Astrocyte of the cerebellum (primary cell): ENCODE measurements around the gene POU3F4.

Source experiments
- DNase-seq: peaks from one replicate; pipeline ENCODE4 v3.0.0-alpha.2; 2011; ENCODE audit warnings: low read depth
- H3K4me3 ChIP-seq: 2 replicates; pipeline ENCODE4 v1.5.1; 2011; ENCODE audit warnings: mild to moderate bottlenecking, low read depth, low read length, moderate library complexity
- in situ Hi-C: cut with HindIII; loops from 2 replicates; pipeline ENCODE4 v1.10.0; 2017; ENCODE audit warnings: low sequenced_read_pairs
- TF ChIP-seq, protein P1 (sequence below): IDR thresholded peaks from 2 replicates; pipeline ENCODE4 v1.5.1; 2012; ENCODE audit warnings: low read length, low read depth, moderate library complexity, mild to moderate bottlenecking; ENCODE audit errors: missing control alignments

Gene POU3F4

DNA sequence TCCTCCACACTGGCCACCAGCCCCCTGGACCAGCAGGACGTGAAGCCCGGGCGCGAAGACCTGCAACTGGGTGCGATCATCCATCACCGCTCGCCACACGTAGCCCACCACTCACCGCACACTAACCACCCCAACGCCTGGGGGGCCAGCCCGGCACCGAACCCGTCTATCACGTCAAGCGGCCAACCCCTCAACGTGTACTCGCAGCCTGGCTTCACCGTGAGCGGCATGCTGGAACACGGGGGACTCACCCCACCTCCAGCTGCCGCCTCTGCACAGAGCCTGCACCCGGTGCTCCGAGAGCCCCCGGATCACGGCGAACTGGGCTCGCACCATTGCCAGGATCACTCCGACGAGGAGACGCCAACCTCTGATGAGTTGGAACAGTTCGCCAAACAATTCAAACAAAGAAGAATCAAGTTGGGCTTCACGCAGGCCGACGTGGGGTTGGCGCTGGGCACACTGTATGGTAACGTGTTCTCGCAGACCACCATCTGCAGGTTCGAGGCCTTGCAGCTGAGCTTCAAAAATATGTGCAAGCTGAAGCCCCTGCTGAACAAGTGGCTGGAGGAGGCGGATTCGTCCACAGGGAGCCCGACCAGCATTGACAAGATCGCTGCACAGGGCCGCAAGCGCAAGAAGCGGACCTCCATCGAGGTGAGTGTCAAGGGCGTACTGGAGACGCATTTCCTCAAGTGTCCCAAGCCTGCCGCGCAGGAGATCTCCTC is 600 bp downstream of the POU3F4 start:
- TF ChIP-seq, protein P1, sequence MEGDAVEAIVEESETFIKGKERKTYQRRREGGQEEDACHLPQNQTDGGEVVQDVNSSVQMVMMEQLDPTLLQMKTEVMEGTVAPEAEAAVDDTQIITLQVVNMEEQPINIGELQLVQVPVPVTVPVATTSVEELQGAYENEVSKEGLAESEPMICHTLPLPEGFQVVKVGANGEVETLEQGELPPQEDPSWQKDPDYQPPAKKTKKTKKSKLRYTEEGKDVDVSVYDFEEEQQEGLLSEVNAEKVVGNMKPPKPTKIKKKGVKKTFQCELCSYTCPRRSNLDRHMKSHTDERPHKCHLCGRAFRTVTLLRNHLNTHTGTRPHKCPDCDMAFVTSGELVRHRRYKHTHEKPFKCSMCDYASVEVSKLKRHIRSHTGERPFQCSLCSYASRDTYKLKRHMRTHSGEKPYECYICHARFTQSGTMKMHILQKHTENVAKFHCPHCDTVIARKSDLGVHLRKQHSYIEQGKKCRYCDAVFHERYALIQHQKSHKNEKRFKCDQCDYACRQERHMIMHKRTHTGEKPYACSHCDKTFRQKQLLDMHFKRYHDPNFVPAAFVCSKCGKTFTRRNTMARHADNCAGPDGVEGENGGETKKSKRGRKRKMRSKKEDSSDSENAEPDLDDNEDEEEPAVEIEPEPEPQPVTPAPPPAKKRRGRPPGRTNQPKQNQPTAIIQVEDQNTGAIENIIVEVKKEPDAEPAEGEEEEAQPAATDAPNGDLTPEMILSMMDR, result no peak
- in situ Hi-C loops, result no loop called here
- DNase-seq, result no peak
- H3K4me3 ChIP-seq, result peak overlapping the region; percentile 50

DNA sequence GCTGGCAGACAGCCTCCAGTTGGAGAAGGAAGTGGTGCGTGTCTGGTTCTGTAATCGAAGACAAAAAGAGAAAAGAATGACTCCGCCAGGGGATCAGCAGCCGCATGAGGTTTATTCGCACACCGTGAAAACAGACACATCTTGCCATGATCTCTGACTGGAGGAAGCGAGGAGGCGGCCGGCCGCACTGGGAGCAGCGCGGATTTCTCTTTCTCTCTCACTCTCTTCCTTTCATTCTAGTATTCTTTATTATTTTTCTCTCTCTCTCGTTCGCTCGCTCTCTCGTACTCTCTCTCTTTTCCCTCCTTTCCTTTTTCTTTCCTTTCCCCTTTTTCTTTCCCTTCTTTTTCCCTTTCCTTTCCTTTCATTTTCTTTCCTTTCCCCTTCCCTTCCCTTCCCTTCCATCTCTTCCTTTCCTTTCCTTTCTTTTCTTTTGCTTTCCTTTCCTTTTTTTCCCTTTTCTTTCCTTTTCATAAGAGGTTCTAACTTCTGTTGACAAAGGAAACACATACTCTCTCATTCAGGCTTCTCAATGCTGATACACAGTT is 1.2 kb downstream of the POU3F4 start:
- in situ Hi-C loops, result no loop called here
- H3K4me3 ChIP-seq, result peak overlapping the region; percentile 50
- TF ChIP-seq, protein P1, result no peak
- no peak for DNase-seq

DNA sequence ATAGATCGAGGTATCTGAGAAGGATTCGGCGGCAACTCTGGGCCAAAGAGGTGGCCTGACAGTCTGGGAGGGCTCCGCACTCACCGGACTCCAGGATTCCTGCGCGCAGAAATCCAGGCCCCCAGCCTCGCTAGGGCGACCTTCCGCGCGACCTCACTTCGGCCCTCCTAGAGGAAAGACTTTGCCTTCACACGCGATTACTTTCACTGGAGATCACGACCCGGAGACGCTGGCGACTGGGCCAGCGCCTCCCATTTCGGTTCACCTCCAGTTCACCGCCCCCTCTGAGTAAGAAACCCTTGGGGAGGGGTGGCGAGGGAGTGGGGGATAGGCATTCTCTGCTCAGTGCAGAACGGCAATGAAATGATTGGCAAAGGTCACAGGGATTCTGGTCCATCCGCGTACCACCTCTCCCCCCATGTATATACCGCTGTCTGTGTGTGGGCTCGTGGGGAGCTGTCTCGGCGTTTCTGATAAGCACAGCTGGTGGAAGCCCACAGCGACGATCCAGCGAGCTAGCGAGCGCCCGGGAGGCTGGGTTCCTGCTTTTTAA is 2.5 kb downstream of the POU3F4 start:
- TF ChIP-seq, protein P1, result no peak
- in situ Hi-C loops, result no loop called here
- H3K4me3 ChIP-seq, result peak overlapping the region; percentile 50
- no peak for DNase-seq

DNA sequence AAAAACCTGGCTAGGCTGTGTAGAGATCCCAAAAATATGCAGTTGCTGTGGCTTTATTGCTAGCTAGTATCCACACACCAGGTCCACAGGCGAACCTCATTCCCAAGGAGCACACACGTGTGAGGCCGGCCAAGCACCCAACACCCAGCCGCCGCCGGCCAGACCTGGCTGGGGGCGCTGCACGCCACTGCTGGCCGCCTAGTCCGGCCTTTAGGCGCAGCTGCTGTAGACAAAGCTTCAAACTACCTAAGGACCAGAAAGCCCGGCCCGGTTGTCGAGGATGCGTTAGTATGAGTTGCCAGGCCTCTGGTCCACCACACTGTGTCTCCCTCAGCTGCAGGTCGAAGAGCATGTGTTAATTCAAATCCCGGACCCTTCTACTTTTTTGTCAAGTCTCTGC is 3.1 kb downstream of the POU3F4 start:
- in situ Hi-C loops, result no loop called here
- peak overlapping the region; percentile 50 for H3K4me3 ChIP-seq
- no peak for DNase-seq
- TF ChIP-seq, protein P1, result peak; percentile 26

DNA sequence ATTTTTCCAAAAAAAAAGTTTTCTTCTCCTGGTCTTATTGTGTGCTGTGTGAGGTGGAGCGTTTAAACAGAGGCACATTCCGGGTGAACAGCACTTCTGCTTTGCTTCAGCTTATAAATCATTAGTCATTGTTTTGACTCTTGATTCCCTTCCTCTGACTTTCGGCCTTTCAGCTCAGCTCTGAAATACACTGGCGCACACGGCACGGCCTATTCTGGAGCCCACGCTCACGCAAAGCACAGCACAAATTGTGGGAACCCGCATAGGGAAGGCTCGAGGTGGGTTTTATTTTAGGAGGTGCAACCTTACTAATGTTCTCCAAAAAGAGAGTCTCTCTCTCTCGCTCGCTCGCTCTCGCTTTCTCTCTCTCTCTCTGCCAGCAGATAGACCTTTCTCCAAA is 4.0 kb downstream of the POU3F4 start:
- no peak for DNase-seq
- H3K4me3 ChIP-seq, result peak overlapping the region; percentile 25
- in situ Hi-C loops, result no loop called here
- TF ChIP-seq, protein P1, result no peak

DNA sequence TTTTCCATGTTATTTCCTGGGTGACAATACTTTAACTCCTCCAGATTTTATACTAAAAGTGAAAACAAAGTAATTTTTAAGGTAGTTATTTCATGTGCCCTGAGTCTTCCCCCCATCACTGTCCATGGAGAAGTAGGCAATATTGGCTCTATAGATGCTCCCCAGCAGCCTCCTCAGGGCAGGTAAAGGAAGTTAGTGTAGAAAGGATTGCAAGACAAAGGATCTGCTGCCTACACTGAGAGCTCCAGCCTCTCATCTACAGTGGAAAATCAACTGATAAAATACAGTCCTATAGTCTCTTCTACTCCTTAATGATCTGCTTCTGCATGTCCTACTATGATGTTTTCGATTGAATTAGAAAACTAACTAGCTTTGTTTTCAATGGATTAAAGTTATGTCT is 8.5 kb downstream of the POU3F4 start:
- TF ChIP-seq, protein P1, result no peak
- H3K4me3 ChIP-seq, result no peak overlapping the region
- DNase-seq, result no peak
- in situ Hi-C loops, result no loop called here
